Measurements from ENCODE around the gene MYH6. TPM values are rescaled to one million over a fixed set of nuclear protein-coding genes. Genes with fewer than 3 reads are reported as not detected.

Gene MYH6
- total and polyA plus RNA-seq, 3 experiments from 2014 or later: 0.09 TPM; not detected in 2

DNA sequence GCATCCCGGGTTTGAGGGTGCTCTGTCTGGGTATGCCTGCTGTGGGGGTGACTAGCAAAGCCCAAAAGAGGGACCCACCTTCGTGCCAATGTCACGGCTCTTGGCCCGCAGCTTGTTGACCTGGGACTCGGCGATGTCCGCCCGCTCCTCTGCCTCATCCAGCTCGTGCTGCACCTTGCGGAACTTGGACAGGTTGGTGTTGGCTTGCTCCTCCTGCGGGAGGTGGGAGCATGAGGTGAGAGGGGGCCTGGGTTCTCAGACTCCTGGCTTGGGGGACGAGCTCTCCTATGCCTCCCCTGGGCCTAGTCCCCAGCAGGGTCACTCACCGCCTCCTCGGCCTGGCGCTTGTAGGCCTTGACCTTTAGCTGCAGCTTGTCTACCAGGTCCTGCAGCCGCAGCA lies 5.6 kb upstream of the MYH6 start:
- Histone ChIP-seq H3K4me3 (ENCODE audit: low read length) (no peak overlapping the region), H3K27ac (ENCODE audit: low read depth, low read length) (no peak overlapping the region), H3K36me3 (ENCODE audit: insufficient read depth, low read length) (no peaks in the 10 kb centered on the region), H3K9me3 (ENCODE audit: low read length) (no peaks in the 10 kb centered on the region), H3K4me1 (ENCODE audit: insufficient read depth, low read length) (no peaks in the 10 kb centered on the region), H3K27me3 (ENCODE audit: insufficient read depth, low read length, poor library complexity, severe bottlenecking) (no peaks in the 10 kb centered on the region)
- Mint-ChIP-seq H3K27me3 (peaks cover 10 to 30% of the 10 kb centered on the region in 2 donors), H3K4me1 (no peaks in the 10 kb centered on the region), H3K4me3 (no peak overlapping the region), H3K9me3 (no peaks in the 10 kb centered on the region), H3K27ac (no peak overlapping the region), H3K36me3 (peaks cover 0 to 2% (median 0%) of the 10 kb centered on the region in 3 donors)
- ChIA-PET CTCF (interaction anchor here (1.1 kb wide), 1 partner anchor 33 kb away, joined by 3 read pairs; no protein-coding TSS in a partner anchor), POLR2A (no interaction called here)
- no peak for DNase-seq

DNA sequence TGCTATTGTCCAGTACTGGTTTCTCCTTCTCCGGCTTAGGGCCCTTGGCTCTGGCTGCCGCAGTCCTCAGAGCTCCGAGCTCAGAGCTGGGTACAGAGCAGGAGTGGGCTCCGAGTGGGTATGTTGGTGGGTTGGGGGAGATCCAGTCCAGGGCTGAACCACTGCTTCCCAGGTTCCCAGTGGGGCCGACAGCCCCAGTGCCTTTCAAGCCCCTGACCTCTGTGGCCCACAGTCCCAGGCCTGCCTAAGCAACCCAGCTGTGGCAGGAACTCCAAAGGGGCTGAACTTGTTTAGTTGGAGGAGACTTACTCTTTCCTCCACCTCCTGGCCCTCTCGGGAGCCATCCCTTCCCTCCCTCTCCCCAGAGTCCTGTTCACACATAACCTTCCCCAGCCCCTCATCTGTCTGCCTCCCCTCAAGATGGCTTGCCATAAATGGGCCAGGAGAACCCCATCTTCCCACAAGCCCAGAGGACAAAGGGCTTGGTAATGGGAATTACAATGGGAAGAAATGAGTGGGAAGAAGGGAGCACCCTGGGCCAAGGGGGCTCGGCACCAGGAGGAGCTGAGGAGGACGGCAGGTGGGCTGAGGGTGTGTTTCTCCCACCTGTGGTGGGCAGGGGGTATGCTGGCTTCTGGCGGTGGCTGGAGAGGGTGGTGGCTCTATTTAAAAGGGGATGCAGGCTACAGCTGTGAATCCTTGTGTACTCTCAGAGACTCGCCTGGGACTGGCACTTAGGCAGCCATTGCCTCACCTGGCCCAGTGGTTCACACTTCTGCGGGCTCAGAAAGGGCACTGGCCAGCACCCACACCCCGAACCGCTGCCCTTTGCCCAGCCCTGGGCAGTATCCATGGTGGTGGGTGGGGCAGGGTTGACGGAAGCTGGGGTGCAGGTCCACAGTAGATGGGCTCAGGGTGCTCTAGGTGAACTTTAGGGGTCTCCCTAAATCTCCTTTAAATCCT lies 3.8 kb upstream of the MYH6 start:
- no peak for DNase-seq
- POLR2A ChIA-PET: no interaction called here
- H3K4me3 ChIP-seq (ENCODE audit: low read length): no peak overlapping the region
- Mint-ChIP-seq H3K27ac (no peak overlapping the region), H3K9me3 (no peaks in the 10 kb centered on the region), H3K4me1 (no peaks in the 10 kb centered on the region), H3K36me3 (peaks cover 0 to 2% (median 0%) of the 10 kb centered on the region in 3 donors), H3K4me3 (no peak overlapping the region), H3K27me3 (peaks cover 9 to 35% of the 10 kb centered on the region in 2 donors)
- H3K27ac ChIP-seq (ENCODE audit: low read depth, low read length): no peak overlapping the region
- H3K27me3 ChIP-seq (ENCODE audit: insufficient read depth, low read length, poor library complexity, severe bottlenecking): no peaks in the 10 kb centered on the region
- CTCF ChIA-PET: no interaction called here
- no peaks in the 10 kb centered on the region for H3K4me1 ChIP-seq (ENCODE audit: insufficient read depth, low read length)
- H3K9me3 ChIP-seq (ENCODE audit: low read length): no peaks in the 10 kb centered on the region
- H3K36me3 ChIP-seq (ENCODE audit: insufficient read depth, low read length): no peaks in the 10 kb centered on the region

DNA sequence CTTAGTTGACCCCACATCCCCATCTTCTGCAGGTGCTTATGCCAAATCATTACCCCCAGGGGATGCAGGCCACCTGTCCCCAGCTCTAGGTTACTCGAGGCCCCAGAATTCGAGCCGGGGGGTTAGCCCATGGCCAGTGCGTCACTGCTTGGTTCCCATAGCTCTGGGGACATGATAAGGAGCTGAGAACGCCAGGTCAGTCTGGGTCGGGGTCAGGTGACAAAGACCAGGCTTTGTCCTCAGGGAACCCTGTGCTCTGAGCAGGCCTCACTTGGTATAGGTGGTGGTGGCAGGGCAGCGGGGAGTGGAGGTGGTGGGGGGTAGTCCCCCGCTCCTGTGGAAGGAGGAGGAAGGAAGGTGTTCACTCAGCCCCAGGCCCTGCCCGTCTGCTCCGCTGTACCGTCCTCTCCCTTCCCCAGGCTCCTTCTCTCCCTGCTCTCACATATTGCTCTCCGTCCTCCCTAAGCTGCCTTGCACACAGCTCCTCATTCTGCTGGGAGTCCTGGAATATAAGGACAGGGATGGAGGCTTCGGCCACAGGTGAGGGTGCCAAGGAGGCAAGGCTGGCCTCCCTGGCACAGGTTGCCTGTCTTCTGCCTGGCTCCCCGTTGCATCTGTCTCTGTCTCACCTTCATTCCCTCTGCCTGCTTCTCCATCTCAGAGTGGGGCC lies 2.0 kb upstream of the MYH6 start:
- peaks cover 3 to 46% of the 10 kb centered on the region in 2 donors for H3K27me3 Mint-ChIP-seq
- H3K9me3 ChIP-seq (ENCODE audit: low read length): no peaks in the 10 kb centered on the region
- ChIA-PET POLR2A (no interaction called here), CTCF (no interaction called here)
- H3K4me1 ChIP-seq (ENCODE audit: insufficient read depth, low read length): no peaks in the 10 kb centered on the region
- H3K27ac Mint-ChIP-seq: no peak overlapping the region
- no peak overlapping the region for H3K4me3 Mint-ChIP-seq
- H3K27me3 ChIP-seq (ENCODE audit: insufficient read depth, low read length, poor library complexity, severe bottlenecking): no peaks in the 10 kb centered on the region
- H3K36me3 ChIP-seq (ENCODE audit: insufficient read depth, low read length): no peaks in the 10 kb centered on the region
- peaks cover 0 to 2% (median 0%) of the 10 kb centered on the region in 3 donors for H3K36me3 Mint-ChIP-seq
- no peak overlapping the region for H3K27ac ChIP-seq (ENCODE audit: low read depth, low read length)
- no peak overlapping the region for H3K4me3 ChIP-seq (ENCODE audit: low read length)
- no peak for DNase-seq
- H3K4me1 Mint-ChIP-seq: no peaks in the 10 kb centered on the region
- H3K9me3 Mint-ChIP-seq: no peaks in the 10 kb centered on the region

DNA sequence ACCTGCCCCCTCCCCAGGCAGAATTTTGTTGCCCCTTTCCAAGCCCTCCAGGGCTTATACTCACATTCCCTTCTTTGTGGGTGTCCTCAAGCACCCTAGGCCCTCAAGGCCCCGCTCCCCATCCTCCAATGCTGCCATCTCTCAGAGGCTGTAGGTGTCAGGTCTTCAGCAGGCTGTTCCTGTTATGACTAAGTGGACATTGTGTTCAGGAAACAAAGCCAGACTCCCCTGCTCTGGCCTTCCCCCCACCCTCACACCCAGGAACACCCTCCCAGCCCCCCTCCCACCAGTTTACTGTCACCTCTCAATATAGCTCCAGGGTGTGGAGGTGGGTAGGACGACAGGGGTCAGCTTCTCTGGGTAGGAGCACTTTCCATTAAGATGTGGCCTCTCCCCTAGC lies 1.4 kb upstream of the MYH6 start:
- no peaks in the 10 kb centered on the region for H3K4me1 Mint-ChIP-seq
- POLR2A ChIA-PET: no interaction called here

DNA sequence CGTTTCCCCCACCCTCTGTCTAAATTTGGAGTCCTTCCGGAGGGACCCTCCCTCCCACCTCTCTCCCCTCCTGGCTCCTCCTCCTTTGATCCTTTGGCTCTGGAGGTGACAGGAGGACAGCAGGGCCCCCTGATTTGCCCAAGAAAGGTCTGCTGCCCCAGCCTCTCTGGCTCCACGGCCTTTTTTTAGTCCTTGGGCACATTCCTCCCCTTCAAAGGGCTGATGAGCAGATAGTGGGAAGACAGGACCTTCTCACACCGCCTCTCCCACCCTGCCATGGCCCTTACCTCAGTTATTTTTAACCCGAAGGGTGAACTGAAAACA lies 196 bp upstream of the MYH6 start:
- Mint-ChIP-seq H3K36me3 (peaks cover 0 to 2% (median 0%) of the 10 kb centered on the region in 3 donors), H3K9me3 (no peaks in the 10 kb centered on the region), H3K27me3 (peaks cover 3 to 46% of the 10 kb centered on the region in 2 donors), H3K27ac (no peak overlapping the region), H3K4me3 (no peak overlapping the region), H3K4me1 (no peaks in the 10 kb centered on the region)
- DNase-seq: no peak
- Histone ChIP-seq H3K27ac (ENCODE audit: low read depth, low read length) (no peak overlapping the region), H3K4me3 (ENCODE audit: low read length) (no peak overlapping the region), H3K36me3 (ENCODE audit: insufficient read depth, low read length) (no peaks in the 10 kb centered on the region), H3K4me1 (ENCODE audit: insufficient read depth, low read length) (no peaks in the 10 kb centered on the region), H3K27me3 (ENCODE audit: insufficient read depth, low read length, poor library complexity, severe bottlenecking) (no peaks in the 10 kb centered on the region), H3K9me3 (ENCODE audit: low read length) (no peaks in the 10 kb centered on the region)
- ChIA-PET CTCF (no interaction called here), POLR2A (no interaction called here)

More for the DNA sequence above, 1.4 kb upstream of the MYH6 start:
- Mint-ChIP-seq H3K27ac (no peak overlapping the region), H3K27me3 (peaks cover 3 to 50% of the 10 kb centered on the region in 2 donors), H3K9me3 (no peaks in the 10 kb centered on the region), H3K4me3 (no peak overlapping the region), H3K36me3 (peaks cover 0 to 2% (median 0%) of the 10 kb centered on the region in 3 donors)
- H3K4me1 ChIP-seq (ENCODE audit: insufficient read depth, low read length): no peaks in the 10 kb centered on the region
- no peak overlapping the region for H3K4me3 ChIP-seq (ENCODE audit: low read length)
- no peaks in the 10 kb centered on the region for H3K9me3 ChIP-seq (ENCODE audit: low read length)
- H3K27me3 ChIP-seq (ENCODE audit: insufficient read depth, low read length, poor library complexity, severe bottlenecking): no peaks in the 10 kb centered on the region
- no peak for DNase-seq
- no peak overlapping the region for H3K27ac ChIP-seq (ENCODE audit: low read depth, low read length)
- H3K36me3 ChIP-seq (ENCODE audit: insufficient read depth, low read length): no peaks in the 10 kb centered on the region
- CTCF ChIA-PET: no interaction called here

DNA sequence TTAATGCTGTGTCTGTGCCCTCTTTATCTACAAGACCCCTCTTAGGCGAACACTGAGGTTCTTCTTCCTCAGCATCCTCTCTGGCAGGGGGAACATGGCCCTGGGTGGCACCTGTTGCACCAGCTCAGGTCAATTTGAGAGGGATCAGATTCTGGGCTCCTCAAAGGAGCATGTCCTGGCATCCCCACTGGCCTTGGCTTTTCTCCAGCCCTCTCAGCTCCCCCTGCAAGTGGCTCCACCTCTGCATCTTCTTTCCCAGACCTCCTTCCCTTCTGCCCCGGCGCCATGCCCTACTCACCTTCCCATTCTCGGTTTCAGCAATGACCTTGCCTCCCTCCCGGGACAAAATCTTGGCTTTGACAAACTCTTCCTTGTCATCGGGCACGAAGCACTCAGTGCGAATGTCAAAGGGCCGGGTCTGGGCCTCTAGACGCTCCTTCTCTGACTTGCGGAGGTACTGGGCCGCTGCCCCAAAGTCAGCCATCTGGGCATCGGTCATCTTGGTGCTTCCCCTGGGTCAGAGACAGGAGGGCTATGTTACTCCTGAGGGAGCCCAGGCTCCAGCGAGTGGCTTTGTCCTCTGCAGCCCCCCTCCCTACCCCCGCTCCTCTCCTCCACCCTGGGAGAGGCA lies 1.2 kb downstream of the MYH6 start:
- H3K27ac ChIP-seq (ENCODE audit: low read depth, low read length): no peak overlapping the region
- Mint-ChIP-seq H3K4me1 (no peaks in the 10 kb centered on the region), H3K4me3 (no peak overlapping the region), H3K36me3 (peaks cover 0 to 2% (median 0%) of the 10 kb centered on the region in 3 donors), H3K9me3 (no peaks in the 10 kb centered on the region), H3K27ac (no peak overlapping the region), H3K27me3 (peaks cover 5 to 48% of the 10 kb centered on the region in 2 donors)
- no peaks in the 10 kb centered on the region for H3K36me3 ChIP-seq (ENCODE audit: insufficient read depth, low read length)
- no peaks in the 10 kb centered on the region for H3K4me1 ChIP-seq (ENCODE audit: insufficient read depth, low read length)
- no peak for DNase-seq
- H3K27me3 ChIP-seq (ENCODE audit: insufficient read depth, low read length, poor library complexity, severe bottlenecking): no peaks in the 10 kb centered on the region
- ChIA-PET CTCF (no interaction called here), POLR2A (no interaction called here)
- no peaks in the 10 kb centered on the region for H3K9me3 ChIP-seq (ENCODE audit: low read length)
- no peak overlapping the region for H3K4me3 ChIP-seq (ENCODE audit: low read length)

DNA sequence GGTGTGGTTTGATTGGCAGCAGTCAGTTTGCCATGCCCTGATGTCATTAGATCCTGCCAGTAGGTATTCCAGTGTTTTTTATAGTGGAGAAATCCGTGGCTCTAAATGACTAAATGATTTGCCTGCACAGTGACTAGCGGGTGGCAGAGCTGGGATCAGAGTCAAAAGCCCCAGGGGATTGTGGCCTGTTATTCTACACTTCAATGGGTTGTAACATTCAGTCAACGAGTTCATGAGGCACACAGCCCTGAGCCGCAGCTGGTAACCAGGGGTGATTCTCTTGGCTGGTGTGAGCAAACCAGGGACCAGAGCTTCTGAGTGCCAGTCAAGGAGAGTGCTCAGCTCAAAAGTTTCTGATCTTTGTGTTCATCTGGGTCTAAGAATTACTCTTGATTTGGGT lies 1.8 kb downstream of the MYH6 start:
- Mint-ChIP-seq H3K4me1 (no peaks in the 10 kb centered on the region), H3K36me3 (peaks cover 0 to 2% (median 0%) of the 10 kb centered on the region in 3 donors), H3K9me3 (no peaks in the 10 kb centered on the region), H3K27me3 (peaks cover 5 to 51% of the 10 kb centered on the region in 2 donors), H3K27ac (no peak overlapping the region), H3K4me3 (no peak overlapping the region)
- ChIA-PET POLR2A (no interaction called here), CTCF (no interaction called here)
- H3K27me3 ChIP-seq (ENCODE audit: insufficient read depth, low read length, poor library complexity, severe bottlenecking): no peaks in the 10 kb centered on the region
- DNase-seq: no peak
- no peaks in the 10 kb centered on the region for H3K36me3 ChIP-seq (ENCODE audit: insufficient read depth, low read length)
- H3K4me3 ChIP-seq (ENCODE audit: low read length): no peak overlapping the region
- H3K4me1 ChIP-seq (ENCODE audit: insufficient read depth, low read length): no peaks in the 10 kb centered on the region
- no peak overlapping the region for H3K27ac ChIP-seq (ENCODE audit: low read depth, low read length)
- no peaks in the 10 kb centered on the region for H3K9me3 ChIP-seq (ENCODE audit: low read length)

DNA sequence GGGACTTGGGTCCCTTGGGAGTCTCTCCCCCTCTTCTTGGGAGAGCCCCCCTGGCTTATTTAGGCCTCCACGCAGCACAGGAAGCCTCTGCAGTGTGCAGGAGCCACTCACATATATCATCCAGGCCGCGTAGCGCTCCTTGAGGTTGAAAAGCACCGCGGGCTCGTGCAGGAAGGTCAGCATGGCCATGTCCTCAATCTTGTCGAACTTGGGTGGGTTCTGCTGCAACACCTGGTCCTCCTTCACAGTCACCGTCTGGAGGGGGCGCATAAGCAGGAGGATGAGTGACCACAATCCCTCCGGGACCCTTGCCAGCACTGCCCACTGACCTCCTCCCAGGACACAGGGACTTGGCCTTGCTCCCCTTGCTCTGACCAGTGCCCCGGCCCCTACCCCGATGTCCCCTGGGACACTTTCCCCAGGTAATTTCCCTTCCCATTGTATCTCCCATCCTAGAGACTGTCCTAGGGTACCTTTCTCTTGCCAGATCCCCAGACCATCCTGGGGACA lies 2.5 kb downstream of the MYH6 start:
- H3K36me3 Mint-ChIP-seq: peaks cover 0 to 2% (median 0%) of the 10 kb centered on the region in 3 donors

More for the DNA sequence above, 2.5 kb downstream of the MYH6 start:
- ChIA-PET CTCF (no interaction called here), POLR2A (no interaction called here)
- H3K4me1 Mint-ChIP-seq: no peaks in the 10 kb centered on the region
- Histone ChIP-seq H3K4me1 (ENCODE audit: insufficient read depth, low read length) (no peaks in the 10 kb centered on the region), H3K36me3 (ENCODE audit: insufficient read depth, low read length) (no peaks in the 10 kb centered on the region), H3K9me3 (ENCODE audit: low read length) (no peaks in the 10 kb centered on the region), H3K27me3 (ENCODE audit: insufficient read depth, low read length, poor library complexity, severe bottlenecking) (no peaks in the 10 kb centered on the region), H3K4me3 (ENCODE audit: low read length) (no peak overlapping the region), H3K27ac (ENCODE audit: low read depth, low read length) (no peak overlapping the region)
- no peak for DNase-seq
- H3K27ac Mint-ChIP-seq: no peak overlapping the region
- no peak overlapping the region for H3K4me3 Mint-ChIP-seq
- H3K9me3 Mint-ChIP-seq: no peaks in the 10 kb centered on the region
- H3K27me3 Mint-ChIP-seq: peaks cover 5 to 44% of the 10 kb centered on the region in 2 donors
